ENCODE data around the gene SLX4IP. TPM values are rescaled to one million over a fixed set of nuclear protein-coding genes. Genes with fewer than 3 reads are reported as not detected.

Gene SLX4IP
- total RNA-seq, 1 experiment from 2014 or later, result 7.4 TPM

DNA sequence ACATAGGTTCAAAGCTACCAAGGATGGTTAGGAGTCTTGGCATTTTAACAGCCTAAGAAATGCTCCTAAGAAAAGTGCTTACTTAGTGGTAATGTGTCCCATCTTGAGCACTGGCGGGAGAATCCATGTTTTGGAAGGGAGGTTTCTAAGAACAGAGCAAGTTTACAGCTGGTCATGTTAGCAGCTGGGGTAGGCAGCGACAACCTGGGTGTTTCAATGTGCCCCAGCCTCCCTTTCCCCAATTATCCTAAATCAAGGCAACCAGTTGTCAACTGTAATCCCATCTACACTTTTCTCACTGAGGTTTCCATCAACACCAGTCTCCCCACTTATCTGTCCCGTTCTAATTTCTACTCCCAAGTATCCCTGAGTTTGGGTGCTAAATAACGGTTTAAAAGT lies 240.3 kb downstream of the SLX4IP start:
- Mint-ChIP-seq H3K4me3 (peak overlapping the region; percentile 74), H3K36me3 (no peaks in the 10 kb centered on the region), H3K27me3 (ENCODE audit: low read depth) (no peaks in the 10 kb centered on the region), H3K27ac (peak overlapping the region; percentile 82), H3K9me3 (no peaks in the 10 kb centered on the region), H3K4me1 (peaks cover 30% of the 10 kb centered on the region)
- ChIA-PET CTCF (interaction anchor here (0.6 to 3.5 kb wide), 9 partner anchors 8 to 537 kb away, joined by 3 to 22 read pairs (median 4); no protein-coding TSS in a partner anchor), POLR2A (interaction anchor here (0.7 to 2.1 kb wide), 4 partner anchors 11 to 303 kb away, joined by 3 to 12 read pairs (median 6); no protein-coding TSS in a partner anchor)
- DNase-seq (ENCODE audit: low spot score), result no peak
- no peak for ATAC-seq
- no peak for TF ChIP-seq ZNF232 (CRISPR knock-in tag; IDR thresholded peaks at IDR 0.05)
- TF ChIP-seq NR2C2 (CRISPR knock-in tag; IDR thresholded peaks at IDR 0.05), result no peak
- TF ChIP-seq CBFB (CRISPR knock-in tag; IDR thresholded peaks at IDR 0.05; ENCODE audit: low read depth), result no peak
- TF ChIP-seq ZNF138 (CRISPR knock-in tag; conservative IDR thresholded peaks at IDR 0.05), result no peak
- TF ChIP-seq, protein P1, sequence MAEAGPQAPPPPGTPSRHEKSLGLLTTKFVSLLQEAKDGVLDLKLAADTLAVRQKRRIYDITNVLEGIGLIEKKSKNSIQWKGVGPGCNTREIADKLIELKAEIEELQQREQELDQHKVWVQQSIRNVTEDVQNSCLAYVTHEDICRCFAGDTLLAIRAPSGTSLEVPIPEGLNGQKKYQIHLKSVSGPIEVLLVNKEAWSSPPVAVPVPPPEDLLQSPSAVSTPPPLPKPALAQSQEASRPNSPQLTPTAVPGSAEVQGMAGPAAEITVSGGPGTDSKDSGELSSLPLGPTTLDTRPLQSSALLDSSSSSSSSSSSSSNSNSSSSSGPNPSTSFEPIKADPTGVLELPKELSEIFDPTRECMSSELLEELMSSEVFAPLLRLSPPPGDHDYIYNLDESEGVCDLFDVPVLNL (CRISPR knock-in tag; IDR thresholded peaks at IDR 0.05; ENCODE audit: borderline replicate concordance, low read depth), result no peak
- TF ChIP-seq SMAD4 (CRISPR knock-in tag; IDR thresholded peaks at IDR 0.05), result no peak
- TF ChIP-seq ESRRA (CRISPR knock-in tag; IDR thresholded peaks at IDR 0.05; ENCODE audit: borderline replicate concordance), result no peak
- TF ChIP-seq RELA (CRISPR knock-in tag; IDR thresholded peaks at IDR 0.05; ENCODE audit: borderline replicate concordance), result no peak
- no peak for TF ChIP-seq ZNF671 (CRISPR knock-in tag; IDR thresholded peaks at IDR 0.05)
- no peak for TF ChIP-seq SOX15 (CRISPR knock-in tag; IDR thresholded peaks at IDR 0.05)
- TF ChIP-seq ELF4 (CRISPR knock-in tag; IDR thresholded peaks at IDR 0.05; ENCODE audit: low read depth), result no peak
- TF ChIP-seq, protein P2, sequence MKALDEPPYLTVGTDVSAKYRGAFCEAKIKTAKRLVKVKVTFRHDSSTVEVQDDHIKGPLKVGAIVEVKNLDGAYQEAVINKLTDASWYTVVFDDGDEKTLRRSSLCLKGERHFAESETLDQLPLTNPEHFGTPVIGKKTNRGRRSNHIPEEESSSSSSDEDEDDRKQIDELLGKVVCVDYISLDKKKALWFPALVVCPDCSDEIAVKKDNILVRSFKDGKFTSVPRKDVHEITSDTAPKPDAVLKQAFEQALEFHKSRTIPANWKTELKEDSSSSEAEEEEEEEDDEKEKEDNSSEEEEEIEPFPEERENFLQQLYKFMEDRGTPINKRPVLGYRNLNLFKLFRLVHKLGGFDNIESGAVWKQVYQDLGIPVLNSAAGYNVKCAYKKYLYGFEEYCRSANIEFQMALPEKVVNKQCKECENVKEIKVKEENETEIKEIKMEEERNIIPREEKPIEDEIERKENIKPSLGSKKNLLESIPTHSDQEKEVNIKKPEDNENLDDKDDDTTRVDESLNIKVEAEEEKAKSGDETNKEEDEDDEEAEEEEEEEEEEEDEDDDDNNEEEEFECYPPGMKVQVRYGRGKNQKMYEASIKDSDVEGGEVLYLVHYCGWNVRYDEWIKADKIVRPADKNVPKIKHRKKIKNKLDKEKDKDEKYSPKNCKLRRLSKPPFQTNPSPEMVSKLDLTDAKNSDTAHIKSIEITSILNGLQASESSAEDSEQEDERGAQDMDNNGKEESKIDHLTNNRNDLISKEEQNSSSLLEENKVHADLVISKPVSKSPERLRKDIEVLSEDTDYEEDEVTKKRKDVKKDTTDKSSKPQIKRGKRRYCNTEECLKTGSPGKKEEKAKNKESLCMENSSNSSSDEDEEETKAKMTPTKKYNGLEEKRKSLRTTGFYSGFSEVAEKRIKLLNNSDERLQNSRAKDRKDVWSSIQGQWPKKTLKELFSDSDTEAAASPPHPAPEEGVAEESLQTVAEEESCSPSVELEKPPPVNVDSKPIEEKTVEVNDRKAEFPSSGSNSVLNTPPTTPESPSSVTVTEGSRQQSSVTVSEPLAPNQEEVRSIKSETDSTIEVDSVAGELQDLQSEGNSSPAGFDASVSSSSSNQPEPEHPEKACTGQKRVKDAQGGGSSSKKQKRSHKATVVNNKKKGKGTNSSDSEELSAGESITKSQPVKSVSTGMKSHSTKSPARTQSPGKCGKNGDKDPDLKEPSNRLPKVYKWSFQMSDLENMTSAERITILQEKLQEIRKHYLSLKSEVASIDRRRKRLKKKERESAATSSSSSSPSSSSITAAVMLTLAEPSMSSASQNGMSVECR (CRISPR knock-in tag; IDR thresholded peaks at IDR 0.05; ENCODE audit: borderline replicate concordance), result no peak
- no peak for TF ChIP-seq OVOL2 (CRISPR knock-in tag; IDR thresholded peaks at IDR 0.05; ENCODE audit: borderline replicate concordance)
- TF ChIP-seq RORB (CRISPR knock-in tag; IDR thresholded peaks at IDR 0.05), result no peak
- TF ChIP-seq TEAD4 (CRISPR knock-in tag; IDR thresholded peaks at IDR 0.05), result no peak
- TF ChIP-seq, protein P3, sequence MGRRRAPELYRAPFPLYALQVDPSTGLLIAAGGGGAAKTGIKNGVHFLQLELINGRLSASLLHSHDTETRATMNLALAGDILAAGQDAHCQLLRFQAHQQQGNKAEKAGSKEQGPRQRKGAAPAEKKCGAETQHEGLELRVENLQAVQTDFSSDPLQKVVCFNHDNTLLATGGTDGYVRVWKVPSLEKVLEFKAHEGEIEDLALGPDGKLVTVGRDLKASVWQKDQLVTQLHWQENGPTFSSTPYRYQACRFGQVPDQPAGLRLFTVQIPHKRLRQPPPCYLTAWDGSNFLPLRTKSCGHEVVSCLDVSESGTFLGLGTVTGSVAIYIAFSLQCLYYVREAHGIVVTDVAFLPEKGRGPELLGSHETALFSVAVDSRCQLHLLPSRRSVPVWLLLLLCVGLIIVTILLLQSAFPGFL (CRISPR knock-in tag; IDR thresholded peaks at IDR 0.05; ENCODE audit: borderline replicate concordance), result no peak

DNA sequence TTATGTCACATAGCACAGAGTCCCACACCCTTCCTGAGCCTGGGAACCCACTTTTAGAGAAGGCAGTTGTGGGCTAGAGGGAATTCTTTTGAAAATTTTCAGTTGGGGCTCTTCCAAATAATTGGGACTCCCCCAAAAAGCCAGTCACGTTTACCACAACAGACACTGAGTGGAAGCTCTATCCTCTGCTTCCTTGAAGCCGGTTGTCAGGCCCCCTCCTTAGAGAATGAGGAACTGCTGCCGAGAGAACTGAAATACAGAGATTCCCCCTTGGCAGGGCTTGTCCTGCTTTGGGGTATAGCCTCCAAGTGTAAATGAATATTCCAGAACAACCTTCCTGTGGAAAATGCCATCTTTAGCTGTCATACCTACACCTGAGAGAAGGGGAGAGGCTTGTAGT lies 241.4 kb downstream of the SLX4IP start:
- H3K27ac Mint-ChIP-seq, result no peak overlapping the region
- H3K9me3 Mint-ChIP-seq, result no peaks in the 10 kb centered on the region
- no peaks in the 10 kb centered on the region for H3K27me3 Mint-ChIP-seq (ENCODE audit: low read depth)
- CTCF ChIA-PET, result interaction anchor here (1.3 to 3.5 kb wide), 2 partner anchors 11 to 233 kb away, joined by 3 to 22 read pairs; no protein-coding TSS in a partner anchor
- DNase-seq (ENCODE audit: low spot score), result no peak
- POLR2A ChIA-PET, result no interaction called here
- ATAC-seq, result no peak
- H3K36me3 Mint-ChIP-seq, result no peaks in the 10 kb centered on the region
- H3K4me3 Mint-ChIP-seq, result no peak overlapping the region
- peaks cover 24% of the 10 kb centered on the region for H3K4me1 Mint-ChIP-seq
- TF ChIP-seq CREM (CRISPR knock-in tag; IDR thresholded peaks at IDR 0.05), result no peak
- no peak for TF ChIP-seq OVOL2 (CRISPR knock-in tag; IDR thresholded peaks at IDR 0.05; ENCODE audit: borderline replicate concordance)
- TF ChIP-seq, protein P4, sequence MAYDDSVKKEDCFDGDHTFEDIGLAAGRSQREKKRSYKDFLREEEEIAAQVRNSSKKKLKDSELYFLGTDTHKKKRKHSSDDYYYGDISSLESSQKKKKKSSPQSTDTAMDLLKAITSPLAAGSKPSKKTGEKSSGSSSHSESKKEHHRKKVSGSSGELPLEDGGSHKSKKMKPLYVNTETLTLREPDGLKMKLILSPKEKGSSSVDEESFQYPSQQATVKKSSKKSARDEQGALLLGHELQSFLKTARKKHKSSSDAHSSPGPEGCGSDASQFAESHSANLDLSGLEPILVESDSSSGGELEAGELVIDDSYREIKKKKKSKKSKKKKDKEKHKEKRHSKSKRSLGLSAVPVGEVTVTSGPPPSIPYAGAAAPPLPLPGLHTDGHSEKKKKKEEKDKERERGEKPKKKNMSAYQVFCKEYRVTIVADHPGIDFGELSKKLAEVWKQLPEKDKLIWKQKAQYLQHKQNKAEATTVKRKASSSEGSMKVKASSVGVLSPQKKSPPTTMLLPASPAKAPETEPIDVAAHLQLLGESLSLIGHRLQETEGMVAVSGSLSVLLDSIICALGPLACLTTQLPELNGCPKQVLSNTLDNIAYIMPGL (CRISPR knock-in tag; IDR thresholded peaks at IDR 0.05), result no peak
- TF ChIP-seq, protein P3 (CRISPR knock-in tag; IDR thresholded peaks at IDR 0.05; ENCODE audit: borderline replicate concordance), result no peak
- TF ChIP-seq MXD4 (CRISPR knock-in tag; IDR thresholded peaks at IDR 0.05; ENCODE audit: borderline replicate concordance), result no peak
- TF ChIP-seq ZNF671 (CRISPR knock-in tag; IDR thresholded peaks at IDR 0.05), result no peak
- TF ChIP-seq NFYB (CRISPR knock-in tag; conservative IDR thresholded peaks at IDR 0.05; ENCODE audit: low read depth), result no peak
- TF ChIP-seq, protein P5, sequence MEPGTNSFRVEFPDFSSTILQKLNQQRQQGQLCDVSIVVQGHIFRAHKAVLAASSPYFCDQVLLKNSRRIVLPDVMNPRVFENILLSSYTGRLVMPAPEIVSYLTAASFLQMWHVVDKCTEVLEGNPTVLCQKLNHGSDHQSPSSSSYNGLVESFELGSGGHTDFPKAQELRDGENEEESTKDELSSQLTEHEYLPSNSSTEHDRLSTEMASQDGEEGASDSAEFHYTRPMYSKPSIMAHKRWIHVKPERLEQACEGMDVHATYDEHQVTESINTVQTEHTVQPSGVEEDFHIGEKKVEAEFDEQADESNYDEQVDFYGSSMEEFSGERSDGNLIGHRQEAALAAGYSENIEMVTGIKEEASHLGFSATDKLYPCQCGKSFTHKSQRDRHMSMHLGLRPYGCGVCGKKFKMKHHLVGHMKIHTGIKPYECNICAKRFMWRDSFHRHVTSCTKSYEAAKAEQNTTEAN (CRISPR knock-in tag; IDR thresholded peaks at IDR 0.05), result no peak
- TF ChIP-seq EMX1 (CRISPR knock-in tag; IDR thresholded peaks at IDR 0.05), result no peak
- no peak for TF ChIP-seq GABPB1 (CRISPR knock-in tag; IDR thresholded peaks at IDR 0.05)
- TF ChIP-seq ETV6 (CRISPR knock-in tag; IDR thresholded peaks at IDR 0.05), result no peak
- TF ChIP-seq KAT7 (CRISPR knock-in tag; IDR thresholded peaks at IDR 0.05; ENCODE audit: borderline replicate concordance), result no peak

All from WTC11 (cell line).